ENCODE measurements around the gene LPP. TPM values are rescaled to one million over a fixed set of nuclear protein-coding genes. Genes with fewer than 3 reads are reported as not detected.

The LPP gene
- total and polyA plus RNA-seq, 8 donors, result 4.9 to 84.4 (median 45.9) TPM

DNA sequence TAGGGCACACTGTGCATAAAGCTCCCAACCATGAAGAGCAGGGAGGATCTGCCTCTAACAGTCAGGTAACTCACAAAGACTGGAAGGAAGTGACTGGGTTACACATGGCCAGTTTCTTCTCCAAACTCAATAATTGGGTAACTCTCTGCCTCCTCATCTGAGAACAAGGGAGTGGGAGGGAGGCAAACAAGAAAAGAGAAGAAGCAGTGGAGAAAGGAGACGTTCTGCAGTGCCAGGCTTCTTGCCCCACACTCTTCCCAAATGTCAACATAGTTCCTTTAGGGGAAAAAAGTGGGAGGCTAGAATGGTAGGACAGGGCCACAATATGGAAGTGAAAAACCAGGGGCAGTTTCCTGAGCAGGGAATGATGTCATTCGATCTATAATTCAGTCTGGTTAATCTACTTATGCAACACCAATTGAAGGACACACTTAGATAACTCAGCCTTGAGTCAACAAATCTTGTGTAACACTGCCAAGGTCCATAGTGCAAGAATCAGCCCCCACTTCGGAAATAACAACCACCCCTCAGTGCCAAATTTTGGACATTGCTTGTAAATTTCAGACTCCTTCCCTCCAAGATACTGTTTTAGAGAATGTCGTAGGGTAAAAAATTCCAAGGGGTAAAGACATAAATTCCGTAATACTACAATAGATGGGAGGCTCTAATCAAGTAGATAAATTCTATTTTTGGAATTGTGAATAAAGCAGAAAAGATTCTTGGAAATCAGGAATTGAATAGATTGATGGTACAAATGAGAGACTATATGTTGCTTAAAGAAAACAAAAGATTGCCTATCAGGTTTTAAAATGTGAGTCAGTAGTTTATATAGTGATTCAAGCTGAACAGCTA is 143.0 kb downstream of the LPP start:
- Histone ChIP-seq H3K36me3 (no peaks in the 10 kb centered on the region), H3K4me1 (peaks cover 38 to 53% (median 45%) of the 10 kb centered on the region in 3 donors), H3K27me3 (no peaks in the 10 kb centered on the region), H3K9me3 (no peaks in the 10 kb centered on the region), H3K27ac (peak overlapping the region; percentile 57 to 89 (median 74)), H3K4me3 (no peak overlapping the region)
- peak; percentile 29 for FAIRE-seq
- ATAC-seq, result peak; percentile 83 to 89 (median 86)
- WGBS, 2 donors, result 14 to 15% methylated on average over 5 of the region's 5 CpGs
- intact Hi-C loops (cut with DNase I), result loop anchor here in 1 of 3 donors (10.0 kb wide), 1 partner anchor 552 kb away; the partner anchor contains the start of gene BCL6
- peak in 3 of 6 donors; percentile 64 to 75 (median 74) for DNase-seq
- TF ChIP-seq, protein P1, sequence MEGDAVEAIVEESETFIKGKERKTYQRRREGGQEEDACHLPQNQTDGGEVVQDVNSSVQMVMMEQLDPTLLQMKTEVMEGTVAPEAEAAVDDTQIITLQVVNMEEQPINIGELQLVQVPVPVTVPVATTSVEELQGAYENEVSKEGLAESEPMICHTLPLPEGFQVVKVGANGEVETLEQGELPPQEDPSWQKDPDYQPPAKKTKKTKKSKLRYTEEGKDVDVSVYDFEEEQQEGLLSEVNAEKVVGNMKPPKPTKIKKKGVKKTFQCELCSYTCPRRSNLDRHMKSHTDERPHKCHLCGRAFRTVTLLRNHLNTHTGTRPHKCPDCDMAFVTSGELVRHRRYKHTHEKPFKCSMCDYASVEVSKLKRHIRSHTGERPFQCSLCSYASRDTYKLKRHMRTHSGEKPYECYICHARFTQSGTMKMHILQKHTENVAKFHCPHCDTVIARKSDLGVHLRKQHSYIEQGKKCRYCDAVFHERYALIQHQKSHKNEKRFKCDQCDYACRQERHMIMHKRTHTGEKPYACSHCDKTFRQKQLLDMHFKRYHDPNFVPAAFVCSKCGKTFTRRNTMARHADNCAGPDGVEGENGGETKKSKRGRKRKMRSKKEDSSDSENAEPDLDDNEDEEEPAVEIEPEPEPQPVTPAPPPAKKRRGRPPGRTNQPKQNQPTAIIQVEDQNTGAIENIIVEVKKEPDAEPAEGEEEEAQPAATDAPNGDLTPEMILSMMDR (IDR thresholded peaks at IDR 0.05), result no peak

DNA sequence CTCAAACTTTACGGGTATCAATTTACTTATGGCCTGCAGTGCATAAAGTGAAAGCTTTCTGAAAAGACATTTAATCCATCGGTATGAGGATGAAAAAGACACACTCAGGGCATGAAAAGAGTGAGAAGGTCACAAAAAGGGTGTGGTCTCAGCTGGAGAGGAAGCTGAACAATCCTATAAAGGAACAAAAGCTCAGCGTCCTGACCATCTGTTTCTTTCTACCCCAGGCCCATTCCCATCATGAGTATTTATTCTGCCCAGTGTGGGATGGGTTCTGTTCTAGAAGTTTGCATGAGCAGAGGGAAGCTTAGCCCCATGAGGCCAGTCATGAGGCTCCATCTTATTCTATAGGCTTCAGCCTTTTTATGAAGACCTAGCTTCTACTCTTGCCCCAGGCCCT is 144.6 kb downstream of the LPP start:
- DNase-seq, result no peak
- H3K27me3 ChIP-seq, result no peaks in the 10 kb centered on the region
- WGBS, 2 donors, result 89 to 90% methylated on average over 3 of the region's 3 CpGs
- no peaks in the 10 kb centered on the region for H3K36me3 ChIP-seq
- no peak for ATAC-seq
- peak overlapping the region in 1 of 4 donors; percentile 89 for H3K27ac ChIP-seq
- no peak for FAIRE-seq
- peaks cover 49 to 60% (median 59%) of the 10 kb centered on the region in 3 donors for H3K4me1 ChIP-seq
- TF ChIP-seq, protein P1 (IDR thresholded peaks at IDR 0.05), result no peak
- H3K4me3 ChIP-seq, result no peak overlapping the region
- no peaks in the 10 kb centered on the region for H3K9me3 ChIP-seq
- intact Hi-C loops (cut with DNase I), result loop anchor here in 1 of 3 donors (10.0 kb wide), 1 partner anchor 554 kb away; the partner anchor contains the start of gene BCL6

- H3K4me3 ChIP-seq, result no peak overlapping the region
- peaks cover 51 to 58% (median 58%) of the 10 kb centered on the region in 3 donors for H3K4me1 ChIP-seq
- ATAC-seq (no peak), DNase-seq (no peak), FAIRE-seq (no peak)
- 96 to 97% methylated on average over 11 of the region's 11 CpGs for WGBS, 2 donors
- TF ChIP-seq, protein P1 (IDR thresholded peaks at IDR 0.05), result no peak
- no peaks in the 10 kb centered on the region for H3K9me3 ChIP-seq
- no peak overlapping the region for H3K27ac ChIP-seq
- H3K27me3 ChIP-seq, result no peaks in the 10 kb centered on the region
- intact Hi-C loops (cut with DNase I), result loop anchor here in 1 of 3 donors (10.0 kb wide), 1 partner anchor 554 kb away; the partner anchor contains the start of gene BCL6
- no peaks in the 10 kb centered on the region for H3K36me3 ChIP-seq
Observed at GRCh38 chr3:188299068-188299467, 145.1 kb downstream of the LPP start.

DNA sequence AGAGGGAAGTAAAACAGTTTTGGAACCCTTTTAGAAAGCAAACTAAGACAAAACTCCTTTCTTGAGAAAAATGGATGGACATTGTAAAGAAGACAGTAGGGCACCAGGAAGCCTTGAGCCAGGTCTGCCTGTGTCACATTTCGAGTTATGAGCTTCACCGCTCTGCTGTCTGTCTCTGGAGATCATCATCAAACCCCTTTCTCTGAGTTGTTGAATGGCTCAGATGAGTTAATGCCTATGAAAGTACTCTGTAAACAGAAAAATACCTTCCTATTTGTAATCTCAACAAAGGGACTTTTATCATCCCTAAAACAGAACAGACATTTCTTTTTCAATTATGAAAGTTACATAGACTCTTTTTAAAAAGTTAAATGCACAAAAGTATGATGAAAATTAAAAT is 145.8 kb downstream of the LPP start:
- Histone ChIP-seq H3K9me3 (no peaks in the 10 kb centered on the region), H3K4me3 (no peak overlapping the region), H3K36me3 (no peaks in the 10 kb centered on the region), H3K27me3 (no peaks in the 10 kb centered on the region), H3K27ac (no peak overlapping the region), H3K4me1 (peaks cover 49 to 55% (median 54%) of the 10 kb centered on the region in 3 donors)
- WGBS, 2 donors, result 95% methylated on average over 2 of the region's 2 CpGs
- TF ChIP-seq, protein P1 (IDR thresholded peaks at IDR 0.05), result no peak
- intact Hi-C loops (cut with DNase I), result loop anchor here in 1 of 3 donors (10.0 kb wide), 1 partner anchor 555 kb away; the partner anchor contains the start of gene BCL6
- DNase-seq, result no peak
- FAIRE-seq, result no peak
- ATAC-seq, result no peak
